Measurements from ENCODE around the gene SCAF4.
"Not testable (repeated sequence)": the region's sequence is repeated elsewhere in the genome, so short reads cannot be mapped to it uniquely, and the experiment has no call there.

The SCAF4 gene

DNA sequence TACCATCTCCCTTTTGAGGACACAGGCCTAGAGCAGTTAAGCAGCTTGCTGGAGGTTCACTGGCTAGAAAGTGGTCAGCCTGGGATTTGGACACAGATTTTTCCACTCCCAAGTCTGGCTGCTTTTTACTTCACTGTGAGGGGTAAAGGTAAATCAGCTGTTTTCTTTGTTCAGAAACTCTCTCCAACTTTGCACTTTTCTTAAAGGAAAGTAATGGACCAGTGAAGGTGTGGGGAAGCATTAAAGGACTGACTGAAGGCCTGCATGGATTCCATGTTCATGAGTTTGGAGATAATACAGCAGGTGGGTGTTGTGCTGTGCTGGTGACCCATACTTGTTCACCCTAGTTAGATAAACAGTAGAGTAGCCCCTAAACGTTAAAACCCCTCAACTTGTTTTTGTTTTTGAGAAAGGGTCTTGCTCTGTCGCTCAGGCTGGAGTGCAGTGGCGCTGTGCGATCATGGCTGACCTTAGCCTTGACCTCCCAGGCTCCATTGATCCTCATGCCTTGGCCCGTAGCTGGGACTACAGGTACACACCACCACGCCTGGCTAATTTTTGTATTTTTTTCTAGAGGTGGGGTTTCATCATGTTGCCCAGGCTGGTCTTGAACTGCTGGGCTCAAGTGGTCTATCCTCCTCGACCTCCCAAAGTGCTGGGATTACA, 68.2 kb downstream of the SCAF4 start:
- Mint-ChIP-seq H3K27ac (peak overlapping the region; percentile 75), H3K4me3 (no peak overlapping the region)

DNA sequence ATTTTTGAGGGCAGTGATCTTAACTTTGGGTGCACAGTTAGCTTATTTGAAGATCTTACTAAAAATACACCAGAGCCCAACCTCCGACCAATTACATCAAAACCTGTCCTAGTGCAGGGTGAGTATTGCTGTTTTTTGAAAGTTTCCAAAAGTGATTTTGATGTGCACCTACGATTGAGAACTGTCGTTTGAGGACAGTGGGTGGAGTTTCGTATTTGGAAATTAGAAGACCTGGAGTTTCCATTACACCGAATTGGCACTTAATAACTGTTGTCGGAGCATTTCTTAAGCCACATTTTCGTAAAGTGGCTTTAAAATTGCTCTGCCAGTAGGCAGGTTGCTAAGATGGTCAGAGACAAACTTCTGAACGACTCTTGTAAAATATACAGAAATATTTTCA, 71.3 kb downstream of the SCAF4 start:
- no peaks in the 10 kb centered on the region for H3K9me3 Mint-ChIP-seq
- DNase-seq (no peak), ATAC-seq (no peak)
- H3K4me3 Mint-ChIP-seq = peak overlapping the region; percentile 93
- H3K27me3 Mint-ChIP-seq = no peaks in the 10 kb centered on the region
- peak overlapping the region; percentile 93 for H3K27ac Mint-ChIP-seq
- H3K4me1 Mint-ChIP-seq = peaks cover 79% of the 10 kb centered on the region
- peaks cover 47% of the 10 kb centered on the region for H3K36me3 Mint-ChIP-seq (ENCODE audit: low read depth)

More for the DNA sequence above, 68.2 kb downstream of the SCAF4 start:
- no peak for DNase-seq
- Mint-ChIP-seq H3K27me3 (no peaks in the 10 kb centered on the region), H3K36me3 (ENCODE audit: low read depth) (peaks cover 75% of the 10 kb centered on the region), H3K9me3 (no peaks in the 10 kb centered on the region), H3K4me1 (peaks cover 92% of the 10 kb centered on the region)
- ATAC-seq = no peak

DNA sequence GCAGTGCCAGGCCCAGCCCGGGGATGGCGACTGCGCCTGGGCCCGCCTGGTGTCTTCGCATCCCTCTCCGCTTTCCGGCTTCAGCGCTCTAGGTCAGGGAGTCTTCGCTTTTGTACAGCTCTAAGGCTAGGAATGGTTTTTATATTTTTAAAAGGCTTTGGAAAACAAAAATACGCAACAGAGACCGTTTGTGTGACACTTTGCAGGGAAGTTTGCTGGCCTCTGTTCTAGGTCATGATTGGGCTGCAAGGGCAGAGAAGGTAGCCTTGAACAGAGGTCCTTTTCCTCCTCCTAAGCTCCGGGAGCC, 71.7 kb downstream of the SCAF4 start:
- Mint-ChIP-seq H3K27me3 (no peaks in the 10 kb centered on the region), H3K9me3 (no peaks in the 10 kb centered on the region), H3K4me1 (peaks cover 79% of the 10 kb centered on the region), H3K36me3 (ENCODE audit: low read depth) (peaks cover 43% of the 10 kb centered on the region), H3K27ac (peak overlapping the region; percentile 93), H3K4me3 (peak overlapping the region; percentile 93)
- ATAC-seq (no peak), DNase-seq (no peak)

DNA sequence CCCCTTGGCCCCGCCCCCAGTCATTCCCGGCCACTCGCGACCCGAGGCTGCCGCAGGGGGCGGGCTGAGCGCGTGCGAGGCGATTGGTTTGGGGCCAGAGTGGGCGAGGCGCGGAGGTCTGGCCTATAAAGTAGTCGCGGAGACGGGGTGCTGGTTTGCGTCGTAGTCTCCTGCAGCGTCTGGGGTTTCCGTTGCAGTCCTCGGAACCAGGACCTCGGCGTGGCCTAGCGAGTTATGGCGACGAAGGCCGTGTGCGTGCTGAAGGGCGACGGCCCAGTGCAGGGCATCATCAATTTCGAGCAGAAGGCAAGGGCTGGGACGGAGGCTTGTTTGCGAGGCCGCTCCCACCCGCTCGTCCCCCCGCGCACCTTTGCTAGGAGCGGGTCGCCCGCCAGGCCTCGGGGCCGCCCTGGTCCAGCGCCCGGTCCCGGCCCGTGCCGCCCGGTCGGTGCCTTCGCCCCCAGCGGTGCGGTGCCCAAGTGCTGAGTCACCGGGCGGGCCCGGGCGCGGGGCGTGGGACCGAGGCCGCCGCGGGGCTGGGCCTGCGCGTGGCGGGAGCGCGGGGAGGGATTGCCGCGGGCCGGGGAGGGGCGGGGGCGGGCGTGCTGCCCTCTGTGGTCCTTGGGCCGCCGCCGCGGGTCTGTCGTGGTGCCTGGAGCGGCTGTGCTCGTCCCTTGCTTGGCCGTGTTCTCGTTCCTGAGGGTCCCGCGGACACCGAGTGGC, 72.2 kb downstream of the SCAF4 start, which contains the start of gene SOD1:
Gene SOD1, plus strand, starts transcription at position 158 of the 723 bp plus-strand sequence. Its CDS starts 77 bp downstream, at position 235.
- Mint-ChIP-seq H3K36me3 (ENCODE audit: low read depth) (peaks cover 40% of the 10 kb centered on the region), H3K4me1 (peaks cover 81% of the 10 kb centered on the region), H3K27me3 (no peaks in the 10 kb centered on the region), H3K4me3 (peak within 1 kb of the TSS; percentile 97), H3K9me3 (no peaks in the 10 kb centered on the region), H3K27ac (peak within 1 kb of the TSS; percentile 99)
- ATAC-seq = peak; percentile 89
- peak; percentile 96 for DNase-seq

DNA sequence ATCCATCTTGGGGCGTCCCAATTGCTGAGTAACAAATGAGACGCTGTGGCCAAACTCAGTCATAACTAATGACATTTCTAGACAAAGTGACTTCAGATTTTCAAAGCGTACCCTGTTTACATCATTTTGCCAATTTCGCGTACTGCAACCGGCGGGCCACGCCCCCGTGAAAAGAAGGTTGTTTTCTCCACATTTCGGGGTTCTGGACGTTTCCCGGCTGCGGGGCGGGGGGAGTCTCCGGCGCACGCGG, 72.7 kb downstream of the SCAF4 start:
- ATAC-seq = no peak
- DNase-seq = no peak
- Mint-ChIP-seq H3K9me3 (no peaks in the 10 kb centered on the region), H3K27ac (peak overlapping the region; percentile 99), H3K36me3 (ENCODE audit: low read depth) (peaks cover 35% of the 10 kb centered on the region), H3K27me3 (no peaks in the 10 kb centered on the region), H3K4me1 (peaks cover 78% of the 10 kb centered on the region), H3K4me3 (peak overlapping the region; percentile 97)

DNA sequence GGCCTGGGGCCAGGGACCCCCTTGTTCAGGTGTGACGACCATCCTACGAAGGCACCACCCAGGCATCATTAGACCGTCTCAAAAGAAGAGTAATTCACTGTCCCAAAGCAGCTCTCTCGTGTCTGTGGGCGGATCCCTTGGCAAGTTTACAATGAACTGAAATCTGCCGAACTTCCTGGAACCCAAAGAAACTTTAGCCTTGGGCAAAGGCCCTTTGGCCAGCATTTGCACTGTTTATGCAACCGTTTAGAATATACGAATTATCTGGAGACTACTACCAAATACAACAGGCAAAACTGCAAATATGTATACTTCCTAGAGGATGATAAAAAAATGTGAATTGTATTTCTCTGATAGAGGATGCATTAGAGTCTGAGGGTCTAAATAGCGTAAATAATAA, 73.9 kb downstream of the SCAF4 start:
- Mint-ChIP-seq H3K36me3 (ENCODE audit: low read depth) (peaks cover 27% of the 10 kb centered on the region), H3K27ac (no peak overlapping the region), H3K27me3 (no peaks in the 10 kb centered on the region), H3K4me3 (no peak overlapping the region), H3K4me1 (peaks cover 68% of the 10 kb centered on the region), H3K9me3 (no peaks in the 10 kb centered on the region)
- DNase-seq = no peak
- ATAC-seq = no peak

DNA sequence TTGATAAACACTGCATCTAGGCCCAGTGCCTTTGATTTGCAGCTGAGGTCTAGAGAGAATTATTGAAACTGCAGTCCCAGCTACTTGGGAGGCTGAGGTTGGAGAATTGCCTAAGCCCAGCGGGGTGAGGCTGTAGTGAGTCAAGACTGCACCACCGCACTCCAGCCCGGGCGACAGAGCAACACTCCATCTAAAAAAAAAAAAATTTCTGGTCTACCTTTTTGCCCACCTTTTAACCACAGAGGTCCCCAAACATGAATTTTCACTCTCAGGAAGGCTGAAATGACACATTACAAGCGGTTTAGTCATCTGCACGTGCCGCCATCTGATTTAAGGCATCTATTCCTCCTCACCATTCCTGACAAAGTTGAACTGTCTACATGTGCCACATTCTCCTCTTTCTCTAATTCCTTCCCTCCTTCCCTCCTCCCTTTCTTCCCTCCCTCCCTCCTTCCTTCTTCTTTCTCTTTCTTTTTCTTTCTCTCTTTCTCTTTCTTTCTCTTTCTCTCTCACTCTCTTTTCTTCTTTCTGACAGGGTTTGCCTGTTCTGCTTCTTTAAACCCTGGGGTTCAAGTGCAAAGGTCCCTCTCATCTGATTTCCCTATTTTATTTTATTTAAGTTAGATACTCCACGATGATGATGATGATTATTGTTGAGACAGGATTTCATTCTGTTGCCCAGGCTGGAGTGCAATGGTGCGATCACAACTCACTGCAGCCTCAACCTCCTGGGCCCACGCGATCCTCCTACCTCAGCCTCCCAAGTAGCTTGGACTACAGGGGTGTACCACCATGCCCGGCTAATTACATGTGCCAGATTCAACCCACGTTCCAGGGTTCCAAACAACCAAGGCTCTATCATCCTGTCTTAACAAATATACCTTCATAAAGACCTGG, 75.5 kb downstream of the SCAF4 start:
- Mint-ChIP-seq H3K36me3 (ENCODE audit: low read depth) (peaks cover 16% of the 10 kb centered on the region), H3K4me1 (peaks cover 52% of the 10 kb centered on the region), H3K4me3 (peak overlapping the region; percentile 49), H3K27me3 (no peaks in the 10 kb centered on the region), H3K27ac (peak overlapping the region; percentile 82), H3K9me3 (no peaks in the 10 kb centered on the region)
- ATAC-seq = peak; percentile 62
- DNase-seq = peak; percentile 51

DNA sequence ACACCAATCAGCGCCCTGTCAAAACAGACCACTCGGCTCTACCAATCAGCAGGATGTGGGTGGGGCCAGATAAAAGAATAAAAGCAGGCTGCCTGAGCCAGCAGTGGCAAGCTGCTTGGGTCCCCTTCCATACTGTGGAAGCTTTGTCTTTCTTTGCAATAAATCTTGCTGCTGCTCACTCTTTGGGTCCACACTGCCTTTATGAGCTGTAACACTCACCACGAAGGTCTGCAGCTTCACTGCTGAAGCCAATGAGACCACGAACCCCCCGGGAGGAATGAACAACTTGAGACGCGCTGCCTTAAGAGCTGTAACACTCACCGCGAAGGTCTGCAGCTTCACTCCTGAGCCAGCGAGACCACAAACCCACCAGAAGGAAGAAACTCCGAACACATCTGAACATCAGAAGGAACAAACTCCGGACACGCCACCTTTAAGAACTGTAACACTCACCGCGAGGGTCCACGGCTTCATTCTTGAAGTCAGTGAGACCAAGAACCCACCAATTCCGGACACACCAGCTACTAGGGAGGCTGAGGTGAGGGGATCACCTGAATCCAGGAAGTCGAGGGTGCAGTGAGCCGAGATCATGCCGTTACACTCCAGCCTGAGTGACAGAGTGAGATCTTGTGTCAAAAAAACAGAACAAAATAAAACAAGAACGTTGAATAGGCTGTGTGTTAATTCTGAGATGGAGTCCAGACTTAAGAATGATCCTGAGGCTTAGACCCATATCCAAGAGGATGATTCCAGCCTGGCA, 76.9 kb downstream of the SCAF4 start:
- ATAC-seq; H3K27me3 Mint-ChIP-seq; DNase-seq; H3K9me3 Mint-ChIP-seq; H3K36me3 Mint-ChIP-seq (ENCODE audit: low read depth): not testable (repeated sequence)
- peaks cover 38% of the 10 kb centered on the region for H3K4me1 Mint-ChIP-seq
- peak overlapping the region; percentile 73 for H3K27ac Mint-ChIP-seq
- peak overlapping the region; percentile 73 for H3K4me3 Mint-ChIP-seq

DNA sequence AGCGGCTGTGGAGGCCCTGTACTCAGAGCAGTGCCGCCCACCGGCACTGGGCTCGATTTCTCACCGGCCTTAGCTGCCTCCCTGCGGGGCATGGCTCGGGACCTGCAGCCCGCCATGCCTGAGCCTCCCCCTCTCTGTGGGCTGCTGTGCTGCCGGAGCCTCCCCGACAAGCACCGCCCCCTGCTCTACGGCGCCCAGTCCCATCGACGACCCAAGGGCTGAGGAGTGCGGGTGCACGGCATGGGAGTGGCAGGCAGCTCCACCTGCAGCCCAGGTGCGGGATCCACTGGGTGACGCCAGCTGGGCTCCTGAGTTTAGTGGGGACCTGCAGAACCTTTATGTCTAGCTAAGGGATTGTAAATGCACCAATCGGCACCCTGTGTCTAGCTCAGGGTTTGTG, 77.6 kb downstream of the SCAF4 start:
- H3K27ac Mint-ChIP-seq = no peak overlapping the region
- no peak overlapping the region for H3K4me3 Mint-ChIP-seq
- no peaks in the 10 kb centered on the region for H3K9me3 Mint-ChIP-seq
- DNase-seq (no peak), ATAC-seq (no peak)
- H3K4me1 Mint-ChIP-seq = peaks cover 36% of the 10 kb centered on the region
- H3K27me3 Mint-ChIP-seq = no peaks in the 10 kb centered on the region
- H3K36me3 Mint-ChIP-seq (ENCODE audit: low read depth) = peaks cover 4% of the 10 kb centered on the region

DNA sequence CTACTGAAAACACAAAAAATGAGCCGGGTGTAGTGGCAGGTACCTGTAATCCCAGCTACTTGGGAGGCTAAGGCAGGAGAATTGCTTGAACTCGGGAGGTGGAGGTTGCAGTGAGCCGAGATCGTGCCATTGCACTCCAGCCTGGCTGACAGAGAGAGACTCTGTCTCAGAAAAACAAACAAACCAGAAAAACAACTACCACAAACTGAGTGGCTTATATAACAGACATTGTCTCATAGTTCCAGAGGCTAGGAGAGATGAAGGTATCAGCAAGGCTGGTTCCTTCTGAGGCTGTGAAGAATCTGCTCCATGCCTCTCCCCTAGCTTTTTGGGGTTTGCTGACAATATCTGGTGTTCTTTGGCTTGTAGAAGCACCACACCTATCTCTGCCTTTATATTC, 80.4 kb downstream of the SCAF4 start:
- not testable (repeated sequence) for H3K36me3 Mint-ChIP-seq (ENCODE audit: low read depth); H3K4me3 Mint-ChIP-seq; H3K27ac Mint-ChIP-seq; H3K27me3 Mint-ChIP-seq; H3K9me3 Mint-ChIP-seq; ATAC-seq; DNase-seq
- H3K4me1 Mint-ChIP-seq = peaks cover 20% of the 10 kb centered on the region

DNA sequence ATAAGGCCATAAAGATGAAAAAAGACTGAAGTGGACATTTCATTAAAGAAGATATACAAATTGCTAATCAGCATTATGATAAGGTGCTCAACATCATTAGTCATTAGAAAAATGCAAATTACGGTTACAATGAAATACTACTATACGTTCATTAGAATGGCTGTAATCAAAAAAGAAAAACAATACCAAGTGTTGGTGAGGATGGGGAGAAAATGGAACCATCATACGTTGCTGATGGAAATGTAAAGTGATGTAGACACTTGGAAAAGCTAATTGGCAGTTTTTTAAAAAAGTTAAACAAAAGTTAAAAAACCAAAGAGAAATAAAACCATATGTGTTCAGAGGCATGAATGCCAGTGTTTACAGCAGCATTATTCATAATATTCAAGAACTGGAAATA, 81.0 kb downstream of the SCAF4 start:
- DNase-seq (no peak), ATAC-seq (no peak)
- no peak overlapping the region for H3K27ac Mint-ChIP-seq
- H3K36me3 Mint-ChIP-seq (ENCODE audit: low read depth) = no peaks in the 10 kb centered on the region
- peaks cover 15% of the 10 kb centered on the region for H3K4me1 Mint-ChIP-seq
- no peaks in the 10 kb centered on the region for H3K9me3 Mint-ChIP-seq
- H3K27me3 Mint-ChIP-seq = no peaks in the 10 kb centered on the region
- H3K4me3 Mint-ChIP-seq = no peak overlapping the region

DNA sequence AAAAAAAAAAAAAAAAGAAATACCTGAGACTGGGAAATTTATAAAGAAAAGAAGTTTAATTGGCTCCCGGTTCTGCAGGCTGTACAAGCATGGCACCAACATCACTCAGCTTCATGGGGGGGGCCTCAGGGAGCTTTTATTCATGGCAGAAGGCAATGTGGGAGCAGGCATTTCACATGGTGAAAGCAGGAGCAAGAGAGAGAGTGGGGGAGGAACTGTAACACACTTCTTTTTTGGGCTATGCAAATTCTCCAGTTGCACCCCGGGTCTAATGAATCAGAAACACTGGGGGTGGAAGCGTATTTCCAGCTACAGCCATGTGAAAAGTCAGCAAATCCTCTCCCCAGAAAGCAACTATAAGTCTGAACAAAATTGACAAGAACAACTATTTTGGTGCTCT, 84.3 kb downstream of the SCAF4 start:
- Mint-ChIP-seq H3K4me3 (no peak overlapping the region), H3K4me1 (no peaks in the 10 kb centered on the region), H3K36me3 (ENCODE audit: low read depth) (no peaks in the 10 kb centered on the region), H3K9me3 (no peaks in the 10 kb centered on the region), H3K27me3 (no peaks in the 10 kb centered on the region), H3K27ac (no peak overlapping the region)
- ATAC-seq (no peak), DNase-seq (no peak)

DNA sequence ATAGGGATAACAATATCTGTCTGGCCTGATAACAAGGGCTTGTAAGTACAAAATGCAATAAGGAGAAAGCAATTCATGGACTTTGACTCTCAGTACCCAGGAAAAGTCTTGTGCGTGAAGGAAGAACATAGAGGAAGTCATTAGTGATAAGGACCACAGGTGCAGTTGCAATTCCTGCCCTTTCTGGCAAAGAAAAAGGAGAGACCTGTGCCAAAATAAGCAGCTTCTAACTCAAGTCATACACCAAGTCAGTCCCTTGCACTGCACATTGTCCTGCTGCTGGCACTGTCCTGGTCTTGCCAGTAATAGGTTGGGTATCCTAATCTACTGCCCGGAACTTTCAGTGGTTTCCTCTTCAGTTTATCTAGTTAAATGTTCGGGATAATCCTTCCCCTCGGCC, 87.3 kb downstream of the SCAF4 start:
- Mint-ChIP-seq H3K27me3 (no peaks in the 10 kb centered on the region), H3K4me3 (no peak overlapping the region), H3K9me3 (no peaks in the 10 kb centered on the region), H3K4me1 (no peaks in the 10 kb centered on the region), H3K27ac (no peak overlapping the region), H3K36me3 (ENCODE audit: low read depth) (no peaks in the 10 kb centered on the region)
- ATAC-seq = no peak
- no peak for DNase-seq

DNA sequence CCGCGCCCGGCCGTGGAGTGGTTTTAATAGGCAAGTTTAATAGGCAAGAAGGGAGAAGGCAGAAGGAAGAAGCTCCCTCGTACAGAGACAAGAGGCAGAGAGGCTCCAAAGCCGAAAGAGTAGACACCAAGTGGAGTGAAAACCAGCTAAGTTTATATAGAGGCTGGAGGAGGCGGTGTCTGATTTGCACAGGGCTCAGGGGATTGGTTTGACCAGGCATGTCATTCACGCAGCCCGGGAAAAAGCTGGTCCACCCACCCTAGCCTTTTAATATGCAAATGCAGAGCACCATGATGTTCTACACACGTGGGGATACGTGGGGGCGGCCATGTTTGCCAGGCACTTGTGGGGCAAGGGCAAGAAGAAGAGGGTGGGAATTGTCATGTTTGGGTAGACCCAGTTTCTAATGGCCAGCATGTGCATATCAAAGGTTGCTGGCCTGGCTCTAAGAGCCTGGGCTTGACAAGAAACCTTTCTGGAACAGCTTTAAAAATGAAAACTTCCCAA, 90.4 kb downstream of the SCAF4 start:
- no peak for ATAC-seq
- Mint-ChIP-seq H3K9me3 (peaks cover 5% of the 10 kb centered on the region), H3K4me1 (no peaks in the 10 kb centered on the region), H3K4me3 (no peak overlapping the region), H3K27ac (no peak overlapping the region), H3K27me3 (no peaks in the 10 kb centered on the region), H3K36me3 (ENCODE audit: low read depth) (peaks cover 3% of the 10 kb centered on the region)
- no peak for DNase-seq
